ENCODE results near the gene PGBD4. TPM values are rescaled to one million over a fixed set of nuclear protein-coding genes. Genes with fewer than 3 reads are reported as not detected.

The PGBD4 gene
- total RNA-seq, 2 donors from 2014 or later: 1.0 to 4.6 TPM

DNA sequence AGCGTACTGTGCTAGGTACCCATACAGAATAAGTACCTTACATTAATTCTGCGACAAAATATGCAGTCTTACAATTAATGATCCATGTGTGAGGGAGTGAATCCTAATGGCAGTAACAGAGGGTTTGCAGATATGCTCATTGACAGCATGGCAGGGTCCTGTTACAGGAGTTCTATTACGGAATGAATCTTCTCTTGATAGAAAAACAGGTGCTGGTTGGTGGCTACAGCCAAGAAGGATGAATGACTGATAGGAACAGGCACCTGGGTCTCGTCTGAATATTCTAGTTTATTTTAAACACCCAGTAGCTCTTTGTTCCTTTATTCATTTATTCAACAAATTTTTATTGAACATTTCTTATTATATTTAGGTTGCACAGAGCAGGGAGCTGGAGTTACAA lies 22.8 kb downstream of the PGBD4 start:
- Histone ChIP-seq H3K4me1 (no peaks in the 10 kb centered on the region), H3K4me3 (no peak overlapping the region), H3K27ac (no peak overlapping the region), H3K27me3 (no peaks in the 10 kb centered on the region), H3K36me3 (replicated peaks in 1 of 2; ENCODE audit: insufficient read depth in 1 of 2, low read depth in 2 of 2) (no peaks in the 10 kb centered on the region), H3K9me3 (no peaks in the 10 kb centered on the region)
- WGBS, 2 donors: 69 to 78% methylated on average over 4 of the region's 4 CpGs
- intact Hi-C loops (cut with DNase I): no loop called here
- DNase-seq (no peak), ATAC-seq (no peak)
- TF ChIP-seq POLR2A (IDR thresholded peaks at IDR 0.05): no peak
- TF ChIP-seq, protein P1, sequence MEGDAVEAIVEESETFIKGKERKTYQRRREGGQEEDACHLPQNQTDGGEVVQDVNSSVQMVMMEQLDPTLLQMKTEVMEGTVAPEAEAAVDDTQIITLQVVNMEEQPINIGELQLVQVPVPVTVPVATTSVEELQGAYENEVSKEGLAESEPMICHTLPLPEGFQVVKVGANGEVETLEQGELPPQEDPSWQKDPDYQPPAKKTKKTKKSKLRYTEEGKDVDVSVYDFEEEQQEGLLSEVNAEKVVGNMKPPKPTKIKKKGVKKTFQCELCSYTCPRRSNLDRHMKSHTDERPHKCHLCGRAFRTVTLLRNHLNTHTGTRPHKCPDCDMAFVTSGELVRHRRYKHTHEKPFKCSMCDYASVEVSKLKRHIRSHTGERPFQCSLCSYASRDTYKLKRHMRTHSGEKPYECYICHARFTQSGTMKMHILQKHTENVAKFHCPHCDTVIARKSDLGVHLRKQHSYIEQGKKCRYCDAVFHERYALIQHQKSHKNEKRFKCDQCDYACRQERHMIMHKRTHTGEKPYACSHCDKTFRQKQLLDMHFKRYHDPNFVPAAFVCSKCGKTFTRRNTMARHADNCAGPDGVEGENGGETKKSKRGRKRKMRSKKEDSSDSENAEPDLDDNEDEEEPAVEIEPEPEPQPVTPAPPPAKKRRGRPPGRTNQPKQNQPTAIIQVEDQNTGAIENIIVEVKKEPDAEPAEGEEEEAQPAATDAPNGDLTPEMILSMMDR (IDR thresholded peaks at IDR 0.05): no peak

DNA sequence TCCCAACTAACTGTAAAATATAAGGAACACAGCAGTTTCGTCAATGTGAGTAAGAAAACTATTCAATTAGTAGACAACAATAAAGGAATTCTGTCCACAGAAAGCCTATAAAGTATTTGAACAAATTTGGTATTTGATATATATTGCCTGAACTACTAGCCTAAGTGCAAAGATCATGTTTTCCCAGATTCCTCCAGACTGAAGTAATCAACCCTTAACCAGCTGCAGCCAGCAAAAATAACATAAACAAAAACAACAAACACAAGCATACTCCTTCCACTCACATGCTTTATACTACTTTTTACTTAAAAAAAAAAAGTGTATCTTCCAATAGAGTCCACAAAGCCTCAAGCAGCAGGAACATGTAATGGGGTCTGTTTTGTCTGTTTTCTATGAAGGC lies 24.1 kb downstream of the PGBD4 start:
- intact Hi-C loops (cut with DNase I): no loop called here
- H3K27ac ChIP-seq: no peak overlapping the region
- DNase-seq (no peak), ATAC-seq (no peak)
- no peaks in the 10 kb centered on the region for H3K4me1 ChIP-seq
- WGBS, 2 donors: 24 to 45% methylated on average over 1 of the region's 1 CpG
- no peak overlapping the region for H3K4me3 ChIP-seq
- no peaks in the 10 kb centered on the region for H3K9me3 ChIP-seq
- H3K36me3 ChIP-seq (replicated peaks in 1 of 2; ENCODE audit: insufficient read depth in 1 of 2, low read depth in 2 of 2): no peaks in the 10 kb centered on the region
- TF ChIP-seq POLR2A (IDR thresholded peaks at IDR 0.05): no peak
- TF ChIP-seq, protein P1 (IDR thresholded peaks at IDR 0.05): no peak
- no peaks in the 10 kb centered on the region for H3K27me3 ChIP-seq

DNA sequence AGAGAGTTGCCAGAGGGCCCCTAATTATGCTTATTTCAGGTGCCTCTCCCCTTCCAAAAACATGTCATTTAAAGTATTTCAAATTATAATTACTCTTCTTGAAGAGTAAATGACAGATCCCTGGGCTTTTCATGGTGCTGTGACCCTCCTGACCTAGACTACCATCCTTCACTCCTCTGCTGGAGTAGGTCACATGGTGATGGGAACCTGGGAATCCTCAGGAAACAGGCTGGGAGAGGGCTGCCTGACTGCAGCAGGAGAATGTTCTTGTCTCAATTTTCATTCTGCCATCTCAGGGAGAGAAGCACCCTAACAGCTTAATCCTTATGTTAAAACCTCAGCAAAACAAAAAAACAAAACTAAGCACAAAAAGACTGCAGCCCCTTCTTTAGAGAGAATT lies 24.6 kb downstream of the PGBD4 start:
- no peak for ATAC-seq
- Histone ChIP-seq H3K27me3 (no peaks in the 10 kb centered on the region), H3K36me3 (replicated peaks in 1 of 2; ENCODE audit: insufficient read depth in 1 of 2, low read depth in 2 of 2) (no peaks in the 10 kb centered on the region), H3K4me3 (no peak overlapping the region), H3K27ac (no peak overlapping the region), H3K9me3 (no peaks in the 10 kb centered on the region), H3K4me1 (no peaks in the 10 kb centered on the region)
- intact Hi-C loops (cut with DNase I): no loop called here
- no peak for DNase-seq
- TF ChIP-seq, protein P1 (IDR thresholded peaks at IDR 0.05): no peak
- TF ChIP-seq POLR2A (IDR thresholded peaks at IDR 0.05): no peak

DNA sequence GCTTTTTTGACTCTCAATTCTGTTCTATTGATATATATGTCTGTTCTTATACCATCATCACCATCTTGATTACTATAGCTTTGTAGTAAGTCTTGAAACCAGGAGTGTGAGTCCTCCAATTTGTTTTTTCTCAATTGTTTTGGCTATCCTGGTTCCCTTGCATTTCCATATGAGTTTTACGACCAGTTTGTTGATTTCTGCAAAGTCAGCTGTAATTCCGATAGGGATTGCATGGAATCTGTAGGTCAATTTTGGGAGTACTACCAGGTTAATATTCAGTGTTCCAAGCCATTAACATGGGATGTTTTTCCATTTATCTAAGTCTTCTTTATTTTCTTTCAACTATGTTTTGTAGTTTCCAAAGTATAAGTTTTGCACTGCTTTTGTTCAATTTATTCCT lies 27.0 kb downstream of the PGBD4 start:
- Histone ChIP-seq H3K36me3 (replicated peaks in 1 of 2; ENCODE audit: insufficient read depth in 1 of 2, low read depth in 2 of 2) (no peaks in the 10 kb centered on the region), H3K27me3 (no peaks in the 10 kb centered on the region), H3K4me1 (no peaks in the 10 kb centered on the region), H3K4me3 (no peak overlapping the region), H3K9me3 (no peaks in the 10 kb centered on the region), H3K27ac (no peak overlapping the region)
- 45 to 50% methylated on average over 2 of the region's 2 CpGs for WGBS, 2 donors
- intact Hi-C loops (cut with DNase I): no loop called here
- no peak for ATAC-seq
- TF ChIP-seq, protein P1 (IDR thresholded peaks at IDR 0.05): no peak
- no peak for TF ChIP-seq POLR2A (IDR thresholded peaks at IDR 0.05)
- DNase-seq: no peak

DNA sequence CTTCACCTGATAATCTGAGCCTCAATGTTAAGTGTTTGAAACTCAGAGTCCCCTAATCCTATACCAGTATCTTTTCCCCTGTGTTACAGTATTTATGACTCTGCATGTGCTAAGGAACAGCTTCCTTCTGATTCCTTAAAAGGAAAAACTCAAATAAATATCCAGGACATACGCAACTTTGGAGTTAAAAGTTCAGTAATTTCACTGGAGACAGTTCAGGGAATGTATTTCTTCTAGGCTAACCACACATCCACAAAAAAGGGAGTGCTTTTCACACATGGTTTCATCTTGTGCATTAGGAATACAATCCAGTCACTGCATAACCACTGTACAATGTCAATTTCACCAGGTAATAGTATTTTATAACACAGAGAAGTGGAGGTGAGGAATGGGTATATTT lies 31.0 kb downstream of the PGBD4 start:
- 85 to 100% methylated on average over 1 of the region's 1 CpG for WGBS, 2 donors
- TF ChIP-seq, protein P1 (IDR thresholded peaks at IDR 0.05): no peak
- no peak for TF ChIP-seq POLR2A (IDR thresholded peaks at IDR 0.05)

More for the DNA sequence above, 31.0 kb downstream of the PGBD4 start:
- intact Hi-C loops (cut with DNase I): no loop called here
- no peak overlapping the region for H3K27ac ChIP-seq
- H3K36me3 ChIP-seq (replicated peaks in 1 of 2; ENCODE audit: insufficient read depth in 1 of 2, low read depth in 2 of 2): no peaks in the 10 kb centered on the region
- no peaks in the 10 kb centered on the region for H3K9me3 ChIP-seq
- DNase-seq (no peak), ATAC-seq (no peak)
- no peak overlapping the region for H3K4me3 ChIP-seq
- H3K27me3 ChIP-seq: no peaks in the 10 kb centered on the region
- H3K4me1 ChIP-seq: no peaks in the 10 kb centered on the region

Measured in body of pancreas (tissue), 4 donors.